GM10847 (cell line): ENCODE results near the gene DSCAM.

Experiments used
- POLR2A ChIP-seq: IDR thresholded peaks from 2 replicates; pipeline ENCODE4 v1.6.1; 2011; ENCODE audit not compliant: insufficient read length; ENCODE audit errors: extremely low read depth

DSCAM gene

GRCh38 chr21:40021558-40022351 is 825.2 kb downstream of the DSCAM start:
- no peak for TF ChIP-seq POLR2A

- no peak for TF ChIP-seq POLR2A
These were observed 826.3 kb downstream of the DSCAM start for GRCh38 chr21:40020651-40021050.

- TF ChIP-seq POLR2A: no peak
These were observed 828.0 kb downstream of the DSCAM start for GRCh38 chr21:40018871-40019475.

- TF ChIP-seq POLR2A: no peak
These were observed 830.3 kb downstream of the DSCAM start for GRCh38 chr21:40016667-40017066.

GRCh38 chr21:40016234-40016633 is 830.7 kb downstream of the DSCAM start:
- TF ChIP-seq POLR2A: no peak

GRCh38 chr21:40015818-40016217 is 831.1 kb downstream of the DSCAM start:
- TF ChIP-seq POLR2A: no peak

- TF ChIP-seq POLR2A: no peak
These were observed 832.6 kb downstream of the DSCAM start for GRCh38 chr21:40014394-40014793.

GRCh38 chr21:40013001-40013735 is 833.8 kb downstream of the DSCAM start:
- no peak for TF ChIP-seq POLR2A

GRCh38 chr21:40011371-40011770 is 835.6 kb downstream of the DSCAM start:
- no peak for TF ChIP-seq POLR2A

GRCh38 chr21:40002978-40003377 is 844.0 kb downstream of the DSCAM start:
- no peak for TF ChIP-seq POLR2A

- no peak for TF ChIP-seq POLR2A
These were observed 862.5 kb downstream of the DSCAM start for GRCh38 chr21:39984286-39984991.

GRCh38 chr21:39980241-39980820 is 866.6 kb downstream of the DSCAM start:
- TF ChIP-seq POLR2A: no peak

- TF ChIP-seq POLR2A: no peak
These were observed 867.6 kb downstream of the DSCAM start for GRCh38 chr21:39979321-39979720.

- TF ChIP-seq POLR2A: no peak
These were observed 870.2 kb downstream of the DSCAM start for GRCh38 chr21:39976800-39977199.
